ENCODE measurements around the gene SLC31A1. TPM values are rescaled to one million over a fixed set of nuclear protein-coding genes. Genes with fewer than 3 reads are reported as not detected.

Gene SLC31A1
- total and polyA plus RNA-seq, 8 donors, result 2.5 to 16.1 (median 10.5) TPM

DNA sequence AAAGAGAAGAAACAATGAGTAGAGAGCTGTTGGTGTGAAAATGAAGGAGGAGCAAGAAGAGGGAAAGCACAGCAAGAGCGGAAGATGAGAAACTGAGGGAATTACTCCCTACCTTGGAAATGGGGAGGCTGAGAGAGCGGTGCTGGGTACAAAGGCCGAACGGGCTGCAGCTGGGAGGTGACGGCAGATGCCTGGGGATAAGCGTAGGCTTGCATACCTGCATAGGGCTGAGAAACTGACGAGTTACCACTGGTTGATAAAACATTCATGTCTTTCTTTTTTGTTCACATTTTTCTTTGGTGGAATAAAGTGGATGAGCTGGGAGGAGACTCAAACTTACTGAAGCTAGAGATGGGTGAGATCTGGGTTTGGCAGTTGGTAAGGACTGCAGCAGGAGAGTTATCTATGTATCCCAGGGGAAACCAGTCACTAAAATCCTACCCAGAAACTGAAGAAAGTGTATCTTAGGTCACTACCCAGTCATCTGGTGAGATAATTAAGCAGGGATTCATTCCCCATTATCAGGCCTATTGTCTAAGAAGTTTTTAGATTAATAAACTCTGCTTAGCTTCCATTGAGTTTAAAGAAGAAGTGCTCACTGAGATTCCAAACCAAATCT is 35.1 kb upstream of the SLC31A1 start:
- Histone ChIP-seq H3K4me1 (no peaks in the 10 kb centered on the region), H3K27me3 (no peaks in the 10 kb centered on the region), H3K4me3 (no peak overlapping the region), H3K36me3 (peaks cover 12 to 51% (median 23%) of the 10 kb centered on the region in 3 donors), H3K27ac (no peak overlapping the region), H3K9me3 (no peaks in the 10 kb centered on the region)
- ATAC-seq (no peak), DNase-seq (no peak), FAIRE-seq (no peak)
- WGBS, 2 donors, result 93 to 96% methylated on average over 7 of the region's 7 CpGs
- TF ChIP-seq, protein P1, sequence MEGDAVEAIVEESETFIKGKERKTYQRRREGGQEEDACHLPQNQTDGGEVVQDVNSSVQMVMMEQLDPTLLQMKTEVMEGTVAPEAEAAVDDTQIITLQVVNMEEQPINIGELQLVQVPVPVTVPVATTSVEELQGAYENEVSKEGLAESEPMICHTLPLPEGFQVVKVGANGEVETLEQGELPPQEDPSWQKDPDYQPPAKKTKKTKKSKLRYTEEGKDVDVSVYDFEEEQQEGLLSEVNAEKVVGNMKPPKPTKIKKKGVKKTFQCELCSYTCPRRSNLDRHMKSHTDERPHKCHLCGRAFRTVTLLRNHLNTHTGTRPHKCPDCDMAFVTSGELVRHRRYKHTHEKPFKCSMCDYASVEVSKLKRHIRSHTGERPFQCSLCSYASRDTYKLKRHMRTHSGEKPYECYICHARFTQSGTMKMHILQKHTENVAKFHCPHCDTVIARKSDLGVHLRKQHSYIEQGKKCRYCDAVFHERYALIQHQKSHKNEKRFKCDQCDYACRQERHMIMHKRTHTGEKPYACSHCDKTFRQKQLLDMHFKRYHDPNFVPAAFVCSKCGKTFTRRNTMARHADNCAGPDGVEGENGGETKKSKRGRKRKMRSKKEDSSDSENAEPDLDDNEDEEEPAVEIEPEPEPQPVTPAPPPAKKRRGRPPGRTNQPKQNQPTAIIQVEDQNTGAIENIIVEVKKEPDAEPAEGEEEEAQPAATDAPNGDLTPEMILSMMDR (IDR thresholded peaks at IDR 0.05), result no peak
- intact Hi-C loops (cut with DNase I), result no loop called here

DNA sequence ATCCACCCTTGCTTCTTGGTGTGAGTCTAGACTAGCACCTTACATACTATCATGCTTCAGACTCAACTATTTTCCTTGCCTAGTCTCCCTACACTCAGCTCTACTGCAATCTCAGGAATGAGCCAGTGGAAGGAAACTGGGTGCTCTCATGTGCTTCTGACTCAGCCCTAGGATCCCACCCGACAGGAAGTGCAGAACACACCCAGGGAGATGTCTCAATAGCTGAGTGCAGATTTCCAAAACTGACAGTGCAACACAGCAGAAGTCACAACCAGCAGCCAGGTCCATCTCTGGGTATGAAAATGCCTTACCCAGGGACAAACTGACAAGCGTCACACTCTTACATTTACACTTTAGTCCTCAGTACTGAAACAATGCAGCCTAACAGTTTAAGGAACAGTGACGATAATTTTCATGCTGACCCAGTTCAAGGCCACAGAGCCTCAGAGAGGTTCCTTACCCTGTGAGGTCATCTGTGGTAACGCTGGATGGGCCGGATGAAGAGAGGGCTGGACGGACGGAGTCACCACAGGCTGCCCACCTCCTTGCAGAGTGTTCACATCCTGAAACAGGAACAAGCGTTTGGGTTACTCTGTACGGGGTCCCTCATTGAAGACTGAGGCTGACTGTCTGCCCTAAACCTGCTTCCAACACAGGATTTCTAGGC is 33.3 kb upstream of the SLC31A1 start:
- DNase-seq (peak in 1 of 6 donors; percentile 35), ATAC-seq (peak in 3 of 4 donors; percentile 61 to 88 (median 84)), FAIRE-seq (no peak)
- H3K4me3 ChIP-seq, result no peak overlapping the region
- intact Hi-C loops (cut with DNase I), result no loop called here
- no peaks in the 10 kb centered on the region for H3K9me3 ChIP-seq
- no peaks in the 10 kb centered on the region for H3K27me3 ChIP-seq
- H3K27ac ChIP-seq, result peak overlapping the region in 2 of 4 donors; percentile 3 to 26
- 84 to 89% methylated on average over 9 of the region's 9 CpGs for WGBS, 2 donors
- peaks cover 12 to 54% (median 15%) of the 10 kb centered on the region in 3 donors for H3K36me3 ChIP-seq
- H3K4me1 ChIP-seq, result no peaks in the 10 kb centered on the region
- TF ChIP-seq, protein P1 (IDR thresholded peaks at IDR 0.05), result no peak

DNA sequence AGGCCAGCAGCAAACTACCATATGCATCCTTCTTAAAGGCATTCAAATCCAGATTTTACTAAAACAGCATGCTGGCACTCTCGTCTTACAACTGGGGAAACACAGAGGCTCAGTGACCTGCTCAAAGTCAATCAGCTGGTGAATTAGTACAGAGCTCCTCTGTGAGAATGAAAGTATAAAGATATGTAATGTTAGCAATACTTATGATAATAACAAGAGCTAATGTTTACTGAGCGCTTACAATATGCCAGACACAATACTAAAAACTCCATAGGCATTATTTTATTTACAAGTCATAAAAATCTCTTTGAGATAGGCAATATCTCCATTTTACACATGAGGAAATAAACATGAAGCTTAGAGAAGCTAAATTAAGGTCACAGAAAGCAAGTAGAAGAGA is 28.9 kb upstream of the SLC31A1 start:
- no peaks in the 10 kb centered on the region for H3K9me3 ChIP-seq
- peaks cover 7 to 21% (median 9%) of the 10 kb centered on the region in 3 donors for H3K36me3 ChIP-seq
- WGBS, 2 donors, result 61 to 64% methylated on average over 2 of the region's 2 CpGs
- H3K27me3 ChIP-seq, result no peaks in the 10 kb centered on the region
- no peak overlapping the region for H3K27ac ChIP-seq
- intact Hi-C loops (cut with DNase I), result no loop called here
- TF ChIP-seq, protein P1 (IDR thresholded peaks at IDR 0.05), result no peak
- no peaks in the 10 kb centered on the region for H3K4me1 ChIP-seq
- no peak overlapping the region for H3K4me3 ChIP-seq
- DNase-seq (no peak), FAIRE-seq (no peak), ATAC-seq (no peak)

DNA sequence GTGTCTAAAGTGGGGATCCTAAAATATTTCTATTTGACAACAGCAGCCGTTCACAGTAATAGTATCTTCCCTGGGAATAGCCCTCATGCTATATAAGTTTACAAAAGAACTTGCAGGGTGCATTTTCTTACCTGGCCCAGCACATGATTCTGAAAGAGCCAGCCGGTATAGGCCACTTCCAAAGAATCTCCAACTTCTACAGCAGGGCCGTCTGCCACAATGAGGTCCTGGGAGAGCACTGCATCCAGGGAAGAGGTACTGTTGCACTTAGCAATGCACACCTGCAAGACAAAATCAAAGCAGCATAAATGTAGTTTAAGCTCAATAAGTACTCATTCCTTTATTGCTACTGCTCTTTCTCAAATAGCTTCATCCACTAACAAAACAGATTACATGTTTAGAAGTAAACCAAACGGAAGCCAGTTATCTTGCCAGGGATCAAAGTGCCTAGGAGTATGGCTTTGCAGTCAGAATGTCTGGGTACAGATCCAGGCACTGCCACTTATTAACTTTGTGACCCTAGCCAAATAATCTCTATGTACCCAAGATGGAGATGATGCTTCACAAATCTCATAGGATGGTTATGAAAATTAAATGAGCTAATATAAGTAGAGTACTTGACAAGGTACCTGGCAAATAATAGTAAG is 21.5 kb upstream of the SLC31A1 start:
- intact Hi-C loops (cut with DNase I), result no loop called here
- no peak for DNase-seq
- 77% methylated on average over 4 of the region's 4 CpGs for WGBS, 2 donors
- H3K4me3 ChIP-seq, result no peak overlapping the region
- H3K27me3 ChIP-seq, result no peaks in the 10 kb centered on the region
- FAIRE-seq, result no peak
- ATAC-seq, result no peak
- no peaks in the 10 kb centered on the region for H3K4me1 ChIP-seq
- H3K27ac ChIP-seq, result no peak overlapping the region
- peaks cover 0 to 49% (median 13%) of the 10 kb centered on the region in 3 donors for H3K36me3 ChIP-seq
- TF ChIP-seq, protein P1 (IDR thresholded peaks at IDR 0.05), result no peak
- H3K9me3 ChIP-seq, result no peaks in the 10 kb centered on the region
